SK-N-SH treated with all-trans-retinoic acid at 6 μM for 48 hours (cell line): ENCODE data around the gene ACOX1.

ENCODE experiments used
- ATAC-seq: fragments of 200-7000 bp; cut with Tn5 transposase; 3 replicates; pipeline ENCODE4 v1.9.1; 2020; ENCODE audit warnings: mild to moderate bottlenecking, moderate library complexity
- BACH2 ChIP-seq: fragments of 250-450 bp; sonication (Bioruptor Pico); IDR thresholded peaks from 2 replicates; pipeline ENCODE4 v1.9.0; 2021; ENCODE audit warnings: mild to moderate bottlenecking, borderline replicate concordance
- GLIS3 ChIP-seq: fragments of 250-450 bp; sonication (Bioruptor Pico); IDR thresholded peaks from 2 replicates; pipeline ENCODE4 v1.5.0; 2020; ENCODE audit warnings: mild to moderate bottlenecking, moderate library complexity
- ISL1 ChIP-seq: fragments of 250-450 bp; sonication (Bioruptor Pico); IDR thresholded peaks from 2 replicates; pipeline ENCODE4 v2.1.2; 2022; ENCODE audit warnings: mild to moderate bottlenecking, moderate library complexity
- OSR1 ChIP-seq: fragments of 250-450 bp; sonication (Bioruptor Pico); IDR thresholded peaks from 2 replicates; pipeline ENCODE4 v1.8.0; 2022; ENCODE audit warnings: moderate library complexity, mild to moderate bottlenecking, inconsistent platforms
- RARB ChIP-seq: fragments of 250-450 bp; sonication (Bioruptor Pico); IDR thresholded peaks from 2 replicates; pipeline ENCODE4 v1.8.0; 2021; ENCODE audit warnings: mild to moderate bottlenecking, moderate library complexity
- TCF4 ChIP-seq: fragments of 250-450 bp; sonication (Bioruptor Pico); IDR thresholded peaks from 2 replicates; pipeline ENCODE4 v1.8.0; 2021; ENCODE audit warnings: mild to moderate bottlenecking, moderate library complexity, borderline replicate concordance
- ZC3H10 ChIP-seq: fragments of 250-450 bp; sonication (Bioruptor Pico); IDR thresholded peaks from 2 replicates; pipeline ENCODE4 v1.5.1; 2021; ENCODE audit warnings: mild to moderate bottlenecking, moderate library complexity
- ZFP3 ChIP-seq: fragments of 250-450 bp; sonication (Bioruptor Pico); IDR thresholded peaks from 2 replicates; pipeline ENCODE4 v1.5.0; 2020; ENCODE audit warnings: mild to moderate bottlenecking, moderate library complexity
- ZFP30 ChIP-seq: fragments of 450-650 bp; formaldehyde crosslinking; IDR thresholded peaks from 2 replicates; pipeline ENCODE4 v1.5.0; 2022; ENCODE audit warnings: mild to moderate bottlenecking, moderate library complexity
- ZNF565 ChIP-seq: fragments of 450-650 bp; formaldehyde crosslinking; conservative IDR thresholded peaks from 2 replicates; pipeline ENCODE4 v1.5.0; 2020; ENCODE audit warnings: low read depth, mild to moderate bottlenecking, moderate library complexity
- ZNF8 ChIP-seq: fragments of 450-650 bp; formaldehyde crosslinking; IDR thresholded peaks from 2 replicates; pipeline ENCODE4 v1.5.0; 2020; ENCODE audit warnings: mild to moderate bottlenecking, moderate library complexity
- TF ChIP-seq, protein P1 (sequence below): fragments of 250-450 bp; sonication (Bioruptor Pico); IDR thresholded peaks from 2 replicates; pipeline ENCODE4 v1.8.0; 2021; ENCODE audit warnings: low read depth, mild to moderate bottlenecking, moderate library complexity, borderline replicate concordance
- TF ChIP-seq, protein P2 (sequence below): fragments of 250-450 bp; sonication (Bioruptor Pico); IDR thresholded peaks from 2 replicates; pipeline ENCODE4 v1.8.0; 2020; ENCODE audit warnings: mild to moderate bottlenecking, moderate library complexity, borderline replicate concordance
- TF ChIP-seq, protein P3 (sequence below): fragments of 250-450 bp; sonication (Bioruptor Pico); IDR thresholded peaks from 2 replicates; pipeline ENCODE4 v1.5.0; 2020; ENCODE audit warnings: mild to moderate bottlenecking, moderate library complexity

ACOX1 gene

DNA sequence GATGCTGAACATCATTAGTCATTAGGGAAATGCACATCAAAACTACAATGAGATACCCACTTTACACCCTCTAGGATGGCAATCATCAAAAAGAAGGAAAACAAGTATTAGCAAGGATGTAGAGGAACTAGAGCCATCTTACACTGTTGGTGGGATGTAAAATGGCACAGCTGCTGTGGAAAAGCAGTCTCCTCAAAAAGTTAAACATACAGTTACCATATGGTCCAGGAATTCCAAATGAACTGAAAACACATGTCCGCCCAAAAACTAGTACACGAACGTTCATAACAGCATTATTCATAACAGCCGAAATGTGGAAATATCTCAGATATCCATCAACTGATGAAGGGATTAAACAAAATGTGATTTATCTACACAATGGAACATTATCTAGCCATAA, 45.2 kb downstream of the ACOX1 start:
- TF ChIP-seq RARB (CRISPR knock-in tag) (no peak), ZNF8 (no peak), ZC3H10 (CRISPR knock-in tag) (no peak), ZFP30 (CRISPR knock-in tag) (no peak), BACH2 (CRISPR knock-in tag) (no peak)
- TF ChIP-seq, protein P1, sequence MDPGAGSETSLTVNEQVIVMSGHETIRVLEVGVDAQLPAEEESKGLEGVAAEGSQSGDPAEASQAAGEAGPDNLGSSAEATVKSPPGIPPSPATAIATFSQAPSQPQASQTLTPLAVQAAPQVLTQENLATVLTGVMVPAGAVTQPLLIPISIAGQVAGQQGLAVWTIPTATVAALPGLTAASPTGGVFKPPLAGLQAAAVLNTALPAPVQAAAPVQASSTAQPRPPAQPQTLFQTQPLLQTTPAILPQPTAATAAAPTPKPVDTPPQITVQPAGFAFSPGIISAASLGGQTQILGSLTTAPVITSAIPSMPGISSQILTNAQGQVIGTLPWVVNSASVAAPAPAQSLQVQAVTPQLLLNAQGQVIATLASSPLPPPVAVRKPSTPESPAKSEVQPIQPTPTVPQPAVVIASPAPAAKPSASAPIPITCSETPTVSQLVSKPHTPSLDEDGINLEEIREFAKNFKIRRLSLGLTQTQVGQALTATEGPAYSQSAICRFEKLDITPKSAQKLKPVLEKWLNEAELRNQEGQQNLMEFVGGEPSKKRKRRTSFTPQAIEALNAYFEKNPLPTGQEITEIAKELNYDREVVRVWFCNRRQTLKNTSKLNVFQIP (CRISPR knock-in tag): no peak
- TF ChIP-seq, protein P2, sequence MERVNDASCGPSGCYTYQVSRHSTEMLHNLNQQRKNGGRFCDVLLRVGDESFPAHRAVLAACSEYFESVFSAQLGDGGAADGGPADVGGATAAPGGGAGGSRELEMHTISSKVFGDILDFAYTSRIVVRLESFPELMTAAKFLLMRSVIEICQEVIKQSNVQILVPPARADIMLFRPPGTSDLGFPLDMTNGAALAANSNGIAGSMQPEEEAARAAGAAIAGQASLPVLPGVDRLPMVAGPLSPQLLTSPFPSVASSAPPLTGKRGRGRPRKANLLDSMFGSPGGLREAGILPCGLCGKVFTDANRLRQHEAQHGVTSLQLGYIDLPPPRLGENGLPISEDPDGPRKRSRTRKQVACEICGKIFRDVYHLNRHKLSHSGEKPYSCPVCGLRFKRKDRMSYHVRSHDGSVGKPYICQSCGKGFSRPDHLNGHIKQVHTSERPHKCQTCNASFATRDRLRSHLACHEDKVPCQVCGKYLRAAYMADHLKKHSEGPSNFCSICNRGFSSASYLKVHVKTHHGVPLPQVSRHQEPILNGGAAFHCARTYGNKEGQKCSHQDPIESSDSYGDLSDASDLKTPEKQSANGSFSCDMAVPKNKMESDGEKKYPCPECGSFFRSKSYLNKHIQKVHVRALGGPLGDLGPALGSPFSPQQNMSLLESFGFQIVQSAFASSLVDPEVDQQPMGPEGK (CRISPR knock-in tag): no peak
- TF ChIP-seq, protein P3, sequence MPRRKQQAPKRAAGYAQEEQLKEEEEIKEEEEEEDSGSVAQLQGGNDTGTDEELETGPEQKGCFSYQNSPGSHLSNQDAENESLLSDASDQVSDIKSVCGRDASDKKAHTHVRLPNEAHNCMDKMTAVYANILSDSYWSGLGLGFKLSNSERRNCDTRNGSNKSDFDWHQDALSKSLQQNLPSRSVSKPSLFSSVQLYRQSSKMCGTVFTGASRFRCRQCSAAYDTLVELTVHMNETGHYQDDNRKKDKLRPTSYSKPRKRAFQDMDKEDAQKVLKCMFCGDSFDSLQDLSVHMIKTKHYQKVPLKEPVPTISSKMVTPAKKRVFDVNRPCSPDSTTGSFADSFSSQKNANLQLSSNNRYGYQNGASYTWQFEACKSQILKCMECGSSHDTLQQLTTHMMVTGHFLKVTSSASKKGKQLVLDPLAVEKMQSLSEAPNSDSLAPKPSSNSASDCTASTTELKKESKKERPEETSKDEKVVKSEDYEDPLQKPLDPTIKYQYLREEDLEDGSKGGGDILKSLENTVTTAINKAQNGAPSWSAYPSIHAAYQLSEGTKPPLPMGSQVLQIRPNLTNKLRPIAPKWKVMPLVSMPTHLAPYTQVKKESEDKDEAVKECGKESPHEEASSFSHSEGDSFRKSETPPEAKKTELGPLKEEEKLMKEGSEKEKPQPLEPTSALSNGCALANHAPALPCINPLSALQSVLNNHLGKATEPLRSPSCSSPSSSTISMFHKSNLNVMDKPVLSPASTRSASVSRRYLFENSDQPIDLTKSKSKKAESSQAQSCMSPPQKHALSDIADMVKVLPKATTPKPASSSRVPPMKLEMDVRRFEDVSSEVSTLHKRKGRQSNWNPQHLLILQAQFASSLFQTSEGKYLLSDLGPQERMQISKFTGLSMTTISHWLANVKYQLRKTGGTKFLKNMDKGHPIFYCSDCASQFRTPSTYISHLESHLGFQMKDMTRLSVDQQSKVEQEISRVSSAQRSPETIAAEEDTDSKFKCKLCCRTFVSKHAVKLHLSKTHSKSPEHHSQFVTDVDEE: no peak
- no peak for ATAC-seq

DNA sequence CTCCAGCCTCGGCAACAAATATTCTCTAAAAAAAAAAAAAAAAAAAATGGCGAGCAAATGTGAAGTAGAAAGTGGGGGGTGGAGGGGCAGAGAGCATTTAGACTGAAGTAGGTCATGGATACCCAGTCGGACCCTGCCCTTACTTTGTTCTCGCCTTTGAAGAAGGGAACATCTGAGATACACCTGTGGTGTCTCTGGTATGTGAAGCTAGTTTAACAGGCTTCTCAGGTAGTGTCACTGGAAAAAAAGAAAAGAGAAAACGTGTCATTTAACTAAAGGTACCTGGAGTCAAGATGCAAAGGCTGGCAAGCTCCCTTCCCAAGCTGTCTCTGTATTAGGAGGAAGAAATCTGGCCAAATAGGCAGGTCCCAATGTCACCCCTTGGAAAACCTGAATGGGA, 46.1 kb downstream of the ACOX1 start:
- no peak for TF ChIP-seq GLIS3 (CRISPR knock-in tag)
- no peak for TF ChIP-seq ZNF8
- TF ChIP-seq, protein P1 (CRISPR knock-in tag): no peak
- TF ChIP-seq ZFP3 (CRISPR knock-in tag): no peak
- no peak for TF ChIP-seq TCF4 (CRISPR knock-in tag)
- no peak for TF ChIP-seq ISL1 (CRISPR knock-in tag)
- TF ChIP-seq BACH2 (CRISPR knock-in tag): no peak
- ATAC-seq: no peak

DNA sequence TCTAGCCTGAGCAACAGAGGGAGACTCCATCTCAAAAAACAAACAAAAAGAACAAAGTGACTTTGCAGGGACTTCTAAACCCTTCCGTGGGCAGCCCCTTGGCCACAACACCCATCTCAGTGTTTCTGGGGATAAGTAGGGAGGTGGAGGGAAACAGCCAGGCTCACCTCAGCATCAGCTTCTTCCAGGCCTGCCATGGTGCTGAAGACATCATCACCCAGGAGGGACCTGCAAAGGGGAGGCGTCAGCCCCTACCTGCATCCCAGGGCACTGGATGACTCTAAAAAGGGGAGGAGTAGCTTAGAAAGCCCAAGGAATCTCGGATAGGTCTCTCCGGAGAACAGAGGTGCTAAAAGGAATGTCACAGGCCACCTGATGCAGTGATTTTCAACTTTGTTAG, 47.9 kb downstream of the ACOX1 start:
- no peak for ATAC-seq
- TF ChIP-seq GLIS3 (CRISPR knock-in tag): no peak

DNA sequence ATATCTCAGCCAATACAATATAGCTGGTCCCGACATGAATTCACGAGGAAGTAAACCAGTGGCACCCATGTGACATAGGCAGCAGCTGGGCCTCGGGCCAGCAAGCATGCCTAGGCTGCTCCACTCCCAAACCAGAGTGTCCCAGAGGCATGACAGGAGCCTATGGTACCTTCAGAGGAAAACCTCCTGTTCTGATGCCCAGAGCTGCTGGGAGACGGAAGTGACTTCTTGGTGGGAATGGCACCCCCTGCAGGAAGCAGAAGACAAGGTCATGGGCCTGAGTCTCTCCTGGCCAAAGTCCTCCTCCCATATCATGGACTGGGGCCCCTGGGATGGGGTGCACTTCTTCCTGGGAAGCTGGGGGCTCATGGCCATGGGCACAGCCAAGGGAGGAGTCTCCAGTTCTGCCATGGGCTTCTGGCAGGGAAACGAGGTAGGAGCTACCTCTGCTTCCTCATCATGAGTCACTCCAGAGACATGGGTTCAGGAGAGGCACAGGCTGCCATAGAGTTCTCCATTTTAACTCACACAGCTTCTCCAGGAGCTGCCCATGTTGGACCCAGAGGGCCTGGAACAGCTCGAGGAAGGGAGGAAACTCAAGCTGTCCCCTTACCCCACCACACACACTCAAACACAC, 51.6 kb downstream of the ACOX1 start:
- TF ChIP-seq, protein P1 (CRISPR knock-in tag): no peak
- TF ChIP-seq GLIS3 (CRISPR knock-in tag) (no peak), BACH2 (CRISPR knock-in tag) (no peak), ZFP3 (CRISPR knock-in tag) (no peak), ZFP30 (CRISPR knock-in tag) (no peak), ZNF565 (CRISPR knock-in tag) (no peak), OSR1 (no peak), RARB (CRISPR knock-in tag) (no peak), ISL1 (CRISPR knock-in tag) (no peak), ZNF8 (no peak)
- TF ChIP-seq, protein P2 (CRISPR knock-in tag): no peak
- ATAC-seq: peak; percentile 77
